ENCODE data around the gene EYA2.

Gene EYA2

GRCh38 chr20:46852313-46852712, 42.3 kb upstream of the EYA2 start:
- H3K4me3 ChIP-seq (ENCODE audit: control insufficient read depth, low read depth, low read length), result no peak overlapping the region
- TF ChIP-seq CTCF (IDR thresholded peaks at IDR 0.05; ENCODE audit: control insufficient read depth, insufficient read depth, low read depth, low read length, missing control alignments), result no peak
- DNase-seq (ENCODE audit: low read depth), result no peak

GRCh38 chr20:46853926-46854325, 40.7 kb upstream of the EYA2 start:
- H3K4me3 ChIP-seq (ENCODE audit: control insufficient read depth, low read depth, low read length), result no peak overlapping the region
- TF ChIP-seq CTCF (IDR thresholded peaks at IDR 0.05; ENCODE audit: control insufficient read depth, insufficient read depth, low read depth, low read length, missing control alignments), result no peak
- no peak for DNase-seq (ENCODE audit: low read depth)

GRCh38 chr20:46857061-46857831, 37.4 kb upstream of the EYA2 start:
- no peak for TF ChIP-seq CTCF (IDR thresholded peaks at IDR 0.05; ENCODE audit: control insufficient read depth, insufficient read depth, low read depth, low read length, missing control alignments)
- no peak for DNase-seq (ENCODE audit: low read depth)
- H3K4me3 ChIP-seq (ENCODE audit: control insufficient read depth, low read depth, low read length), result no peak overlapping the region

- H3K4me3 ChIP-seq (ENCODE audit: control insufficient read depth, low read depth, low read length), result no peak overlapping the region
- TF ChIP-seq CTCF (IDR thresholded peaks at IDR 0.05; ENCODE audit: control insufficient read depth, insufficient read depth, low read depth, low read length, missing control alignments), result no peak
- DNase-seq (ENCODE audit: low read depth), result no peak
Measured at GRCh38 chr20:46865824-46866223, 28.8 kb upstream of the EYA2 start.

GRCh38 chr20:46870041-46870440, 24.6 kb upstream of the EYA2 start:
- DNase-seq (ENCODE audit: low read depth), result no peak
- no peak overlapping the region for H3K4me3 ChIP-seq (ENCODE audit: control insufficient read depth, low read depth, low read length)
- TF ChIP-seq CTCF (IDR thresholded peaks at IDR 0.05; ENCODE audit: control insufficient read depth, insufficient read depth, low read depth, low read length, missing control alignments), result no peak

GRCh38 chr20:46872328-46873211, 22.1 kb upstream of the EYA2 start:
- DNase-seq (ENCODE audit: low read depth), result no peak
- TF ChIP-seq CTCF (IDR thresholded peaks at IDR 0.05; ENCODE audit: control insufficient read depth, insufficient read depth, low read depth, low read length, missing control alignments), result no peak
- peak overlapping the region; percentile 8; the same call in 1 of the 2 replicates for H3K4me3 ChIP-seq (ENCODE audit: control insufficient read depth, low read depth, low read length)
